ENCODE results near the gene TXNIP.

TXNIP gene

GRCh38 chr1:146012703-146013558 lies 16.6 kb upstream of the TXNIP start:
- DNase-seq (ENCODE audit: low read depth in 2 of 2) = peak in 1 of 2 donors; percentile 23

- no peak for DNase-seq (ENCODE audit: low read depth in 2 of 2)
These were observed 13.9 kb upstream of the TXNIP start for GRCh38 chr1:146010126-146010738.

- DNase-seq (ENCODE audit: low read depth in 2 of 2) = no peak
These were observed 11.2 kb upstream of the TXNIP start for GRCh38 chr1:146007489-146008133.

- no peak for DNase-seq (ENCODE audit: low read depth in 2 of 2)
These were observed 5.3 kb upstream of the TXNIP start for GRCh38 chr1:146001709-146002108.

- no peak for DNase-seq (ENCODE audit: low read depth in 2 of 2)
These were observed 3.1 kb upstream of the TXNIP start for GRCh38 chr1:145999321-146000024.

- no peak for DNase-seq (ENCODE audit: low read depth in 2 of 2)
These were observed 1.3 kb upstream of the TXNIP start for GRCh38 chr1:145997718-145998023.

- DNase-seq (ENCODE audit: low read depth in 2 of 2) = peak; percentile 24 to 28
These were observed 788 bp upstream of the TXNIP start for GRCh38 chr1:145997016-145997717.

- no peak for DNase-seq (ENCODE audit: low read depth in 2 of 2)
These were observed 381 bp downstream of the TXNIP start for GRCh38 chr1:145995964-145996432.

GRCh38 chr1:145995148-145995881 lies 1.1 kb downstream of the TXNIP start:
- DNase-seq (ENCODE audit: low read depth in 2 of 2) = no peak

GRCh38 chr1:145994391-145995120 lies 1.8 kb downstream of the TXNIP start:
- DNase-seq (ENCODE audit: low read depth in 2 of 2) = no peak

GRCh38 chr1:145993618-145994390 lies 2.6 kb downstream of the TXNIP start:
- DNase-seq (ENCODE audit: low read depth in 2 of 2) = no peak

- no peak for DNase-seq (ENCODE audit: low read depth in 2 of 2)
These were observed 3.3 kb downstream of the TXNIP start for GRCh38 chr1:145992958-145993617.

- no peak for DNase-seq (ENCODE audit: low read depth in 2 of 2)
These were observed 3.9 kb downstream of the TXNIP start for GRCh38 chr1:145992502-145992936.

- no peak for DNase-seq (ENCODE audit: low read depth in 2 of 2)
These were observed 4.5 kb downstream of the TXNIP start for GRCh38 chr1:145991735-145992412.

- DNase-seq (ENCODE audit: low read depth in 2 of 2) = no peak
These were observed 6.0 kb downstream of the TXNIP start for GRCh38 chr1:145990249-145990855.

- no peak for DNase-seq (ENCODE audit: low read depth in 2 of 2)
These were observed 7.6 kb downstream of the TXNIP start for GRCh38 chr1:145988773-145989172.

GRCh38 chr1:145987926-145988325 lies 8.5 kb downstream of the TXNIP start:
- no peak for DNase-seq (ENCODE audit: low read depth in 2 of 2)

- no peak for DNase-seq (ENCODE audit: low read depth in 2 of 2)
These were observed 9.8 kb downstream of the TXNIP start for GRCh38 chr1:145986551-145986950.

All from stimulated activated CD4-positive, alpha-beta T cell treated with anti-CD3 and anti-CD28 coated beads, Interleukin-1b, Interleukin-23, amount 100 ng/mL, for 1 hour (primary cell).